ENCODE measurements around the gene PKP1. TPM values are rescaled to one million over a fixed set of nuclear protein-coding genes. Genes with fewer than 3 reads are reported as not detected.

PKP1 gene
- total and polyA plus RNA-seq, 10 of the 15 experiments (the other 5 are each of a cell fraction or from before 2014, with no cell fraction given) = 0.03 TPM; not detected in 9

GRCh38 chr1:201299968-201300367 lies 16.7 kb downstream of the PKP1 start:
- ChIA-PET POLR2A (no interaction called here), RAD21 (ENCODE audit: unreplicated experiment) (no interaction called here), SMC1A (ENCODE audit: uncharacterized antibody, unreplicated experiment) (interaction anchor here (0.6 to 1.5 kb wide), 2 partner anchors 11 to 93 kb away, joined by 3 to 5 read pairs; no protein-coding TSS in a partner anchor), CTCF (interaction anchor here (0.7 kb wide), 1 partner anchor 83 kb away, joined by 3 read pairs; no protein-coding TSS in a partner anchor)
- TF ChIP-seq NFYB (IDR thresholded peaks at IDR 0.05; ENCODE audit: insufficient read depth, low read depth, low read length) (no peak), MYB (IDR thresholded peaks at IDR 0.05; ENCODE audit: borderline replicate concordance, low read depth, low read length) (no peak), RUNX3 (IDR thresholded peaks at IDR 0.05; ENCODE audit: low read length) (no peak), MLLT1 (IDR thresholded peaks at IDR 0.05) (no peak), HSF1 (IDR thresholded peaks at IDR 0.05; ENCODE audit: low read depth, low read length) (no peak), DPF2 (IDR thresholded peaks at IDR 0.05) (no peak), BHLHE40 (IDR thresholded peaks at IDR 0.05; ENCODE audit: borderline replicate concordance in 1 of 2, low read depth in 2 of 2, low read length in 1 of 2) (no peak), NBN (IDR thresholded peaks at IDR 0.05) (no peak), SRF (IDR thresholded peaks at IDR 0.05; ENCODE audit: low read depth in 2 of 2, low read length in 2 of 2) (no peak), BCL11A (IDR thresholded peaks at IDR 0.05; ENCODE audit: low read depth, low read length) (no peak), CHD2 (IDR thresholded peaks at IDR 0.05; ENCODE audit: borderline replicate concordance, low read depth, low read length) (no peak), ZNF384 (IDR thresholded peaks at IDR 0.05; ENCODE audit: borderline replicate concordance, low read depth, low read length) (no peak), PAX5 (IDR thresholded peaks at IDR 0.05; ENCODE audit: borderline replicate concordance, low read depth, low read length) (no peak), ESRRA (IDR thresholded peaks at IDR 0.05; ENCODE audit: low read length) (no peak)
- ATAC-seq = no peak
- H3K36me3 ChIP-seq (ENCODE audit: control insufficient read depth in 2 of 2, insufficient read depth in 2 of 2, low read length in 1 of 2) = no peaks in the 10 kb centered on the region
- no peaks in the 10 kb centered on the region for H3K79me2 ChIP-seq (ENCODE audit: control insufficient read depth, insufficient read depth, low read length)
- H3K9me3 ChIP-seq (replicated peaks; ENCODE audit: control insufficient read depth, insufficient read depth, low read length) = no peaks in the 10 kb centered on the region
- intact Hi-C loops (cut with micrococcal nuclease; ENCODE audit: unreplicated experiment) = no loop called here
- H3K4me1 ChIP-seq (ENCODE audit: control insufficient read depth, insufficient read depth, low read length) = no peaks in the 10 kb centered on the region
- no peak overlapping the region for H3K27ac ChIP-seq (ENCODE audit: control insufficient read depth, insufficient read depth)
- H3K4me3 ChIP-seq = no peak overlapping the region
- H4K20me1 ChIP-seq (ENCODE audit: control insufficient read depth, insufficient read depth) = no peaks in the 10 kb centered on the region; the same call in 1 of the 2 replicates
- BruUV-seq (replicated peaks) = no TSS peak
- DNase-seq (ENCODE audit: low read depth, low spot score) = no peak
- no peak overlapping the region for H3K4me2 ChIP-seq (ENCODE audit: control insufficient read depth, insufficient read depth)
- 31% methylated on average over 6 of the region's 6 CpGs for WGBS (ENCODE audit: insufficient coverage, insufficient replicate concordance, low lambda C conversion rate, missing lambda C conversion rate)
- peaks cover 11 to 21% of the 10 kb centered on the region in 2 experiments for H3K27me3 ChIP-seq (replicated peaks in 1 of 2; ENCODE audit: control insufficient read depth in 2 of 2, insufficient read depth in 2 of 2, low read length in 1 of 2)
- FAIRE-seq = no peak
- in situ Hi-C loops (cut with MboI) = no loop called here
- H2AFZ ChIP-seq (ENCODE audit: control insufficient read depth, low read depth, low read length) = no peak overlapping the region
- no peak overlapping the region for H3K9ac ChIP-seq (ENCODE audit: control insufficient read depth, insufficient read depth, low read length)
